GM19468 (cell line): ENCODE measurements around the gene SCN4B.
"Not testable (repeated sequence)": the region's sequence is repeated elsewhere in the genome, so short reads cannot be mapped to it uniquely, and the experiment has no call there.

ENCODE experiments used
- ATAC-seq: cut with Tn5 transposase; IDR thresholded peaks from one replicate; pipeline ENCODE4 v1.9.1; 2021; ENCODE audit warnings: mild to moderate bottlenecking, moderate library complexity, moderate number of reproducible peaks; ENCODE audit not compliant: unreplicated experiment; ENCODE audit errors: extremely low read depth

The SCN4B gene

GRCh38 chr11:118152552-118153471, at the start of gene SCN4B:
TSS of gene SCN4B (minus strand) at chr11:118152823. CDS start at chr11:118152673, 150 bp downstream.
- ATAC-seq, result no peak

- ATAC-seq, result no peak
Observed at GRCh38 chr11:118201966-118202365, 49.3 kb upstream of the SCN4B start.

DNA sequence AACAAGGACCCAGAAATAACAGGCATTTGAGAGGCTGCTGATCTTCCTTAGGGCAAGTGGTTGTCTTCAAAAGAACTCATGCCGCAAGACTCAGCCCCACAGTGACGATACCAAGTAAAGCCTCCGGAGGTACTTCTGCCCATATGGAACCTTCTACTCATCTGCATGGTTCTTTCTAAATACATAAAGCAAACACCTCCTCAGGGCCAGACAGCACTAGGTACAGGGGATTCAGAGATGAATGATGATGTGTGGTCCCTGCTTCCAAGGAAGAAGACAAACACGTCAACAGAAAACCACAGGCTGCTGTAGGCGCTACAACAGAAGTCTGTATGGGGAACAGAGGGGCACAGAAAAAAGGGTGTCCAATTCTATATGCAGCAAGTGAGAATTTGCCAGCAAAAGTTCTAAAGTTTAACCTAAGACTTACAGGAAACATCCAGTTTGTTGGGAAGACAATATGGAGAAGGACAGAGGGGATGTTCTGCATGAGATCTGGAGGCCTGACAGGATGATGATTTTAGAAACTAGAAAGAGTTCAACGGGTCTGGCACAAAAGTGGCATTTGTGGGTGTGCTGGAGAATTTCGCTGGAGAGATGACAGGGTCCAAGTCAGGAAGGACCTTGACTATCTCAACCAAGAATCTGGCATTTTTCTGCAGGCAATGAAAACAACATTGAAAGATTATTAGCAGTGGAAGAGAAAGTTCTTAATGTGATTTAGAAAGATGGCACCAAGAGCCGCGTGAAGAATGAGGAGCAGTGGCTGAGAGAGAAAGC, 48.5 kb upstream of the SCN4B start:
- ATAC-seq, result no peak

DNA sequence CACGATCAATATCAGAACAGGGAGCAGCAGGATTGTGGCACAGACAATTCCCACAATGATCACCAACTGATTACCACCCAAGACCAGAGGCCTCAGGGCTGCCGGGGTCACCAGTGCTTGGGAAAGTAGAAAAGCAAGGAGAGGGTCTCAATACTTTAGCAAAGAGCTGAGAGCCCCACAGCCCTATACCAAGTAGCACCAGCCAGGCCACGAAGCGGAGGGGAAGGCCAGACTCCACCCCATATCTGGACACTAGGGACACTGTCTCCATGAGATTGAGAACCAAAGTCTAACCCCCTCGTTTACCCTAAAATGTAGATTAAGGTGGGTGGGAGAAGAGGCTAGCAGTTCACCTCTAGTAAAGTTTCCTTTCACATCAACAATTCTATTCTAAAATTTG, 47.9 kb upstream of the SCN4B start:
- ATAC-seq, result no peak

DNA sequence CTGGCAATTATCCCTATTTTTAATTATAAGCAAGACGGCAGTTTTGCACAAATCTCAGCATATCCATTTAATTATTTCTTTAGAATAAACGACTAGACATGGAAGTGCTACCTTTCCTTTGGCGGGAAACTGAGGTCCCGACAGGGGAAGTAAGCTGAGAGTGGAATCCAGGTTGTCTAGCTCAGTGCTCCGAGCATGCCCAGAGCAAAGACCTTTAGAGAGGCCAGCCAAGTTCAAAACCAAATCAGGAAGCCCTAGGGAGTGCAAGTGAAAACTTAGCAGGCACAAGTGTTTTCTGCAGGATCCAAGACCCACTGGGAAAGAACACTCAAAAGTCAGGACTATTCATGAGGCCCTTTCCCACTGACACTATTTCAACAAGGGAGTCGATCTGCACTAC, 46.5 kb upstream of the SCN4B start:
- ATAC-seq, result no peak

GRCh38 chr11:118198370-118198769, 45.7 kb upstream of the SCN4B start:
- no peak for ATAC-seq

DNA sequence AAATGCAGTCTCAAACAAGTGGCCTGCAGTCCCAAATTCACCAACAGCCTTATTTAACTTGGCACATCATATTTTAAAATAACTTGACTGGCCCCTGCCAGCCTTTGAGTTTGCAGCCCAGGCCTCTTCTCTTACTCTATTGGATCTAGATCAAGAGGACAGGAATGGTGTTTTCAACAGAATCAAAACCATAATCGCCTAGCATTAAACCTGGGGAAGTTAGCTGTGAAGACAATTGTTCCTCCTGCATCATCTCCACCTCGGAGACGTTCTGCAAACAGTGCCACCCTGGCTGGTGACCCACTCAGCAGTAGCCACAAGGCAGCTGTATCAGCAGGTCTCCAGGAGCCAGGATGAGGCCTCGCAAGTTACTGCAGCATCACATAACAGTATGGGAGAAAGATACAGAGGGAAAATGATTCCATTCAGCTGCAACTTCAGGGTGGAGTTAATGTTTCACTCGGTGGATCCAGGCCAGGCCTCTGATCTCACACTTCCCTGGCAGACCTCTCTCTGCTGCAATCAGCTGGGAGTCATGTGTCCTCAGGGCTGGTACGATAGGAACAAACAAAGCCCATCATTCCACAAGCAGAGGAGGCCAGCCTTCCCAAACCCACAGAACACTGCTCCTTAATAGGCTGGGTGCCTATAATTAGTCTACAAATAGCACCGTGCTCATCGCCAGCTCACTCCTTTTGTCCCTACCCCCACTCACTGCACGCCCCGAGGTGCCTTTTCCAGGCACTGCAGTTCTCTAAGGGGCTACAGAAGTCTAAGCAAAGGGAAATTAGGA, 42.4 kb upstream of the SCN4B start:
- ATAC-seq, result no peak

- no peak for ATAC-seq
Observed at GRCh38 chr11:118193910-118194566, 41.4 kb upstream of the SCN4B start.

- not testable (repeated sequence) for ATAC-seq
Observed at GRCh38 chr11:118192817-118193216, 40.2 kb upstream of the SCN4B start.

DNA sequence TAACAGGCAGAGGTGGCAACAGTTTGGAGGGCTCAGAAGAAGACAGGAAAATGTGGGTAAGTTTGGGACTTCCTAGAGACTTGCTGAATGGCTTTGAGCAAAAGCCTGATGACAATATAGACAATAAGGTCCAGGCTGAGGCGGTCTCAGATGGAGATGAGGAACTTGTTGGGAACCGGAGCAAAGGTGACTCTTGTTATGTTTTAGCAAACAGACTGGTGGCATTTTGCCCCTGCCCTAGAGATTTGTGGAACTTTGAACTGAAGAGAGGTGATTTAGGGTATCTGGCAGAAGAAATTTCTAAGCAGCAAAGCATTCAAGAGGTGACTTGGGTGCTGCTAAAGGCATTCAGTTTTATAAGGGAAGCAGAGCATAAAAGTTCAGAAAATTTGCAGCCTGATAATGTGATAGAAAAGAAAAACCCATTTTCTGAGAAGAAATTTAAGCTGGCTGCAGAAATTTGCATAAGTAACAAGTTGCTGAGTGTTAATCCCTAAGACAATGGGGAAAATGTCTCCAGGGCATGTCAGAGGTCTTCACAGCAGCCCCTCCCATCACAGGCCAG, 38.4 kb upstream of the SCN4B start:
- ATAC-seq, result not testable (repeated sequence)

DNA sequence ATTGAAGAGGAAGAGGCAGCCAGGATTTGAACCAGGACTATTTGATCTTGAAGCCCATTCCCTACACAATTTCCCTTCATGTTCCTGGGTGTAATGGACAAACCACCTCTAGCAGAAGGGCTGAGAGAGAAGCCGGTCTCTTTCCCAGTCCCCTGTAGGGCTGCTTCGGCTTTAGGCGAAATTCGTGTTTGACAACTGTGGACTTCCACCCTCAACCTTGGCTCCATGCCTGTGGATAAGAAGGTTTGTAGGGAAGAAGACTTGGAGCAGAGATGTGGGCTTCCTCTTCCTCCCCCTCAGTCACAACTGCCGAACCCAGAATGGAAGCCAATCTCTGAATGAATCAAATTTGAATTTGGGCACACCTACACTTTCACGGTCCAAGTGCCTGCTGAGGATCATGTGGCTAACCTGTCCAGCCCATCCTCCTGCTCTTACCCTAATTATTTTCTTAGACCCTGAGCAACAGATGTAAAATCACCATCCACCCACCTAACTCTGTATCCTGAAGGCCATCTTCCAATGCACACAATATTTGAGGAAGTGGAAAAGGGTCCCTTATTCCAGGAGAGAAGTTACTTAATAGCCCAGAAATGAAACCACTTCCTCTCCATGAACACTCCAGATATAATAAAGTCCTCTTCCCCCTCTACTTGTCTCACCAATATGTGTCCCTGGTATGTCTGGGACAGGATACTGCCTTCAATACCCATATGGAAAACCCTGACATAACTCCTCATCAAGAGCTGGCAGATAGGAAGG, 33.9 kb upstream of the SCN4B start:
- no peak for ATAC-seq

DNA sequence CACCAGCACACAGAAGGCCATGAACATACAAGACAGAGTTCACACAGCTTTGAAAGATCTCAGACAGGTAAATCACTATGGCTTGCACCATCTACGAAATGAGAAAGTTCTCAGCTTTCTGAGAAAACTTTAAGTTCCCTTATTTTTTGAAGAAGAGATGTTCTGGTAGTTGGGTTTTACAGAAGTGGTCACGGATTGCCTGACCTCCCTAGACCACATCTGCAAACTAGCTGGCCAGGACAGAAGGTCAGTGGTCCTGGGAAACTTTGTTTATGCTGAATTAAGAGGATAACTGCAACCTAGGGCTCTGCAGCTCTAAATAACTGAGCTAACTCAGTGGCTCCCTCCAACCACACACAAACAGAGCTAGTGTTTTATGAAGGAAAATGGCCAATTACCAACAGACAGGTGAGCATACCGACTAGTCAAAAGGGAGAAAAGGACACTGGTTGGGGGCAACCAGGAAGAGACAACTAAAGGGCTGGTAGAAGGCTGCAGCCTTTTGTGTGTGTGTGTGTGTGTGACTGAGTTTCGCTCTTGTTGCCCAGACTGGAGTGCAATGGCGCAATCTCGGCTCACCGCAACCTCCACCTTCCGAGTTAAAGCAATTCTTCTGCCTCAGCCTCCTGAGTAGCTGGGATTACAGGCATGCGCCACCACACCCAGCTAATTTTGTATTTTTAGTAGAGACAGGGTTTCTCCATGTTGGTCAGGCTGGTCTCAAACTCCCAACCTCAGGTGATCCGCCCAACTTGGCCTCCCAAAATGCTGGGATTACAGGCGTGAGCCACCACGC, 32.4 kb upstream of the SCN4B start:
- no peak for ATAC-seq

DNA sequence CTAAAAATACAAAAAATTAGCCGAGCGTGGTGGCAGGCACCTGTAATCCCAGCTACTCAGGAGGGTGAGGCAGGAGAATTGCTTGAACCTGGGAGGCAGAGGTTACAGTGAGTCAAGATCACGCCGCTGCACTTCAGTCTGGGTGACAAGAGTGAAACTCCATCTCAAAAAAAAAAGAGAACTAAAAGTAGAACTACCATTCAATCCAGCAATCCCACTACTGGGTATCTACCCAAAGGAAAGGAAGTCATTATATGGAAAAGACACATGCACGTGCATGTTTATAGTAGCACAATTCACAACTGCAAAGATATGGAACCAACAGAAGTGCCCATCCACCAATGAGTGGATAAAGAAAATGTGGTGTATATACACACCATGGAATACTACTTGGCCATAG, 31.1 kb upstream of the SCN4B start:
- ATAC-seq, result not testable (repeated sequence)

GRCh38 chr11:118180300-118180703, 27.7 kb upstream of the SCN4B start:
- ATAC-seq, result no peak

- no peak for ATAC-seq
Observed at GRCh38 chr11:118176778-118177134, 24.1 kb upstream of the SCN4B start.

- no peak for ATAC-seq
Observed at GRCh38 chr11:118175993-118176777, 23.6 kb upstream of the SCN4B start, which contains the start of gene SCN2B. TSS of gene SCN2B (minus strand) at chr11:118176639. CDS start at chr11:118176431, 208 bp downstream.
